HCT116 (cell line): ENCODE results near the gene STT3B. TPM values are rescaled to one million over a fixed set of nuclear protein-coding genes. Genes with fewer than 3 reads are reported as not detected.

Experiments
- ATAC-seq: fragments of 200-7000 bp; cut with Tn5 transposase; 2 replicates; pipeline ENCODE4 v1.9.1; 2020; ENCODE audit warnings: mild to moderate bottlenecking, moderate library complexity
- BruUV-seq: library from RNA; stranded (reverse); fragments of 400-500 nt; replicated peaks from 2 replicates; lab custom pipeline; 2021; lab: Mats Ljungman, UMichigan
- CTCF ChIA-PET: fragments of 300-600 bp; sonication (Branson Sonifier 250); formaldehyde crosslinking; loops from one replicate; lab custom pipeline; 2021; ENCODE audit warnings: antibody characterized with exemption; lab: Charles Lee
- POLR2A ChIA-PET: fragments of 300-600, 350-600 bp; sonication (Branson Sonifier 250); formaldehyde crosslinking; loops from one replicate; lab custom pipeline; 2021; ENCODE audit warnings: antibody characterized with exemption; lab: Charles Lee
- RAD21 ChIA-PET, 2 experiments: fragments of 300-600 bp; sonication (Branson Sonifier 250); formaldehyde crosslinking; loops; one replicate each; lab custom pipeline; 2023; ENCODE audit warnings: low total read pairs in 2 of 2; ENCODE audit not compliant: uncharacterized antibody in 2 of 2, unreplicated experiment in 2 of 2, low non-redundant PET in 1 of 2; lab: Charles Lee
- DNase-seq: peaks from one replicate; pipeline ENCODE4 v3.0.0-alpha.2; 2010; ENCODE audit warnings: low read depth, low spot score
- H2AFZ ChIP-seq: fragments of 200-600 bp; shearing (Covaris generic), sonication (generic); 2 replicates; pipeline ENCODE4 v1.6.1; 2017; ENCODE audit warnings: low read depth, mixed run types, mixed read lengths, antibody characterized with exemption, low read length; ENCODE audit not compliant: poor library complexity, severe bottlenecking
- H3K27ac ChIP-seq: 2 replicates; pipeline ENCODE4 v1.5.1; 2012; ENCODE audit warnings: low read depth, low read length
- H3K27me3 ChIP-seq: fragments of 200-600 bp; sonication (generic); 2 replicates; pipeline ENCODE4 v1.6.1; 2016; ENCODE audit warnings: mixed run types, low read length, mixed read lengths; ENCODE audit not compliant: insufficient read depth
- H3K36me3 ChIP-seq, 2 experiments: fragments of 200-500 bp in 1 of 2; fragments of 200-600 bp in 1 of 2; sonication (Bioruptor generic) in 1 of 2; sonication (generic) in 1 of 2; 2 replicates each; pipeline versions ENCODE4 v1.5.1 to v1.6.1; 2014 to 2016; ENCODE audit warnings: low read length in 2 of 2, inconsistent platforms in 1 of 2, mixed read lengths in 1 of 2, mixed run types in 1 of 2; ENCODE audit not compliant: insufficient read depth in 2 of 2, control insufficient read depth in 1 of 2
- H3K4me1 ChIP-seq, 2 experiments: fragments of 200-600 bp in 1 of 2; sonication (generic) in 1 of 2; 2 replicates each; pipeline versions ENCODE4 v1.5.1 to v1.6.1; 2012 to 2017; ENCODE audit warnings: low read length in 2 of 2, inconsistent platforms in 1 of 2, mild to moderate bottlenecking in 1 of 2, mixed read lengths in 1 of 2, mixed run types in 1 of 2, moderate library complexity in 1 of 2; ENCODE audit not compliant: insufficient read depth in 2 of 2, control insufficient read depth in 1 of 2
- H3K4me2 ChIP-seq: fragments of 200-600 bp; sonication (generic); 2 replicates; pipeline ENCODE4 v1.6.1; 2017; ENCODE audit warnings: mixed run types, low read length, mixed read lengths
- H3K4me3 ChIP-seq, 2 experiments: fragments of 200-600 bp in 1 of 2; sonication (generic) in 1 of 2; replicated peaks in 1 of 2; 2 replicates each; pipeline ENCODE4 v1.5.1; 2011 to 2016; ENCODE audit warnings: low read length in 2 of 2, control low read depth in 1 of 2, low read depth in 1 of 2, mild to moderate bottlenecking in 1 of 2, mixed read lengths in 1 of 2, mixed run types in 1 of 2
- H3K79me2 ChIP-seq: fragments of 200-600 bp; sonication (generic); 2 replicates; pipeline ENCODE4 v1.6.1; 2017; ENCODE audit warnings: mild to moderate bottlenecking, mixed run types, low read length, moderate library complexity, mixed read lengths; ENCODE audit not compliant: insufficient read depth
- H3K9ac ChIP-seq: fragments of 200-600 bp; sonication (generic); 2 replicates; pipeline ENCODE4 v1.6.1; 2016; ENCODE audit warnings: low read length, mixed read lengths
- H3K9me2 ChIP-seq: fragments of 200-600 bp; sonication (generic), shearing (Covaris generic); 2 replicates; pipeline ENCODE4 v1.6.1; 2017; ENCODE audit warnings: mixed run types, mild to moderate bottlenecking, moderate library complexity; ENCODE audit not compliant: insufficient read depth
- H3K9me3 ChIP-seq, 2 experiments: fragments of 200-500 bp in 1 of 2; fragments of 200-600 bp in 1 of 2; sonication (Bioruptor generic) in 1 of 2; sonication (generic) in 1 of 2; 2 replicates each; pipeline ENCODE4 v1.6.1; 2014 to 2017; ENCODE audit warnings: low read length in 2 of 2, mixed read lengths in 2 of 2, inconsistent platforms in 1 of 2, low read depth in 1 of 2, mild to moderate bottlenecking in 1 of 2, mixed run types in 1 of 2, moderate library complexity in 1 of 2; ENCODE audit not compliant: control insufficient read depth in 1 of 2, insufficient read depth in 1 of 2
- H4K20me1 ChIP-seq: fragments of 200-600 bp; sonication (generic), shearing (Covaris generic); 2 replicates; pipeline ENCODE4 v1.6.1; 2017; ENCODE audit warnings: mixed run types, mild to moderate bottlenecking, moderate library complexity; ENCODE audit not compliant: insufficient read depth
- CEBPB ChIP-seq: IDR thresholded peaks from 2 replicates; pipeline ENCODE4 v1.6.1; 2012; ENCODE audit warnings: low read depth
- ELF1 ChIP-seq: IDR thresholded peaks from 2 replicates; pipeline ENCODE4 v1.6.1; 2012; ENCODE audit warnings: low read depth, borderline replicate concordance
- EZH2 ChIP-seq: fragments of 200-600 bp; sonication (generic); IDR thresholded peaks from 2 replicates; pipeline ENCODE4 v1.6.1; 2017; ENCODE audit warnings: antibody characterized with exemption, mixed run types
- JUND ChIP-seq: IDR thresholded peaks from 2 replicates; pipeline ENCODE4 v1.6.1; 2012
- POLR2A ChIP-seq: IDR thresholded peaks from 2 replicates; pipeline ENCODE4 v1.7.0; 2011; ENCODE audit warnings: borderline replicate concordance; ENCODE audit not compliant: insufficient read depth, insufficient read length; ENCODE audit errors: extremely low read depth
- POLR2AphosphoS5 ChIP-seq: IDR thresholded peaks from 2 replicates; pipeline ENCODE4 v1.6.1; 2011; ENCODE audit warnings: mild to moderate bottlenecking, low read depth, low read length, moderate library complexity
- SIN3A ChIP-seq: IDR thresholded peaks from 2 replicates; pipeline ENCODE4 v1.6.1; 2012; ENCODE audit warnings: low read depth
- TCF7L2 ChIP-seq: IDR thresholded peaks from 2 replicates; pipeline ENCODE4 v1.7.0; 2011; ENCODE audit warnings: borderline replicate concordance, inconsistent platforms; ENCODE audit not compliant: insufficient read depth, insufficient read length; ENCODE audit errors: extremely low read depth
- ZFX ChIP-seq: fragments of 450-650 bp; IDR thresholded peaks from 2 replicates; pipeline ENCODE4 v1.6.1; 2017
- intact Hi-C: fragments of 100-400 bp; cut with micrococcal nuclease; formaldehyde crosslinking; loops from 2 replicates; pipeline ENCODE4 v1.10.0; 2022
- total RNA-seq: library from RNA; stranded (reverse); gene quantifications from one replicate; pipeline ENCODE4 v1.2.1, GENCODE V29; 2021; ENCODE audit not compliant: unreplicated experiment
- TF ChIP-seq, protein P1 (sequence below): IDR thresholded peaks from 2 replicates; pipeline ENCODE4 v1.6.1; 2012
- TF ChIP-seq, protein P2 (sequence below): IDR thresholded peaks from 2 replicates; pipeline ENCODE4 v1.6.1; 2011; ENCODE audit warnings: mild to moderate bottlenecking, low read length, moderate library complexity; ENCODE audit not compliant: insufficient replicate concordance; ENCODE audit errors: extremely low read depth

The STT3B gene
- total RNA-seq, 1 experiment from 2014 or later: 131 TPM

DNA sequence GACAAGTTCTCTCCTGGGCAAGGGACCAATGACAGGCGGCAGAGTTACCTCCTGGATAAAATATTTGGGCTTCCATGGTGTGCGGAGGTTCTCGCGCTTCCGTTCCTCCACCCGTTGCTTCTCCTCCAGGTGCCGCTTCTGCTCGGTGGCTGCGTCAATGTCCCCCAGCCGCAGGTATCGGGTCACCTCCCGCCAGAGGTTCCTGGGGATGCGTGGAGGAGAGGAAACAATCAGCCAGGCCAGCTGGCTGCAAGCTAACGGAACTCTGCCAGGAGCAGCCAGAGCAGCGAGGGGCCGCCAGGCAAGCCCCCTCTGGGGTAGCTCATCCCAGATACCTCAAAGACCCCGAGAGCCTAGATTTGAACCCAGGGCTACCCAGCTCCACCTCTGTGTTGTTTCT lies 131.3 kb downstream of the STT3B start:
- H3K4me1 ChIP-seq: no peaks in the 10 kb centered on the region
- no peaks in the 10 kb centered on the region for H3K36me3 ChIP-seq
- DNase-seq (no peak), ATAC-seq (no peak)
- H4K20me1 ChIP-seq: no peaks in the 10 kb centered on the region
- H3K4me2 ChIP-seq: no peak overlapping the region
- H3K27ac ChIP-seq: no peak overlapping the region
- CTCF ChIA-PET: no interaction called here
- TF ChIP-seq TCF7L2 (no peak), CEBPB (no peak), POLR2A (no peak), SIN3A (no peak), POLR2AphosphoS5 (no peak), ELF1 (no peak), JUND (no peak), ZFX (no peak), EZH2 (no peak)
- TF ChIP-seq, protein P1, sequence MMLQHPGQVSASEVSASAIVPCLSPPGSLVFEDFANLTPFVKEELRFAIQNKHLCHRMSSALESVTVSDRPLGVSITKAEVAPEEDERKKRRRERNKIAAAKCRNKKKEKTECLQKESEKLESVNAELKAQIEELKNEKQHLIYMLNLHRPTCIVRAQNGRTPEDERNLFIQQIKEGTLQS: no peak
- TF ChIP-seq, protein P2, sequence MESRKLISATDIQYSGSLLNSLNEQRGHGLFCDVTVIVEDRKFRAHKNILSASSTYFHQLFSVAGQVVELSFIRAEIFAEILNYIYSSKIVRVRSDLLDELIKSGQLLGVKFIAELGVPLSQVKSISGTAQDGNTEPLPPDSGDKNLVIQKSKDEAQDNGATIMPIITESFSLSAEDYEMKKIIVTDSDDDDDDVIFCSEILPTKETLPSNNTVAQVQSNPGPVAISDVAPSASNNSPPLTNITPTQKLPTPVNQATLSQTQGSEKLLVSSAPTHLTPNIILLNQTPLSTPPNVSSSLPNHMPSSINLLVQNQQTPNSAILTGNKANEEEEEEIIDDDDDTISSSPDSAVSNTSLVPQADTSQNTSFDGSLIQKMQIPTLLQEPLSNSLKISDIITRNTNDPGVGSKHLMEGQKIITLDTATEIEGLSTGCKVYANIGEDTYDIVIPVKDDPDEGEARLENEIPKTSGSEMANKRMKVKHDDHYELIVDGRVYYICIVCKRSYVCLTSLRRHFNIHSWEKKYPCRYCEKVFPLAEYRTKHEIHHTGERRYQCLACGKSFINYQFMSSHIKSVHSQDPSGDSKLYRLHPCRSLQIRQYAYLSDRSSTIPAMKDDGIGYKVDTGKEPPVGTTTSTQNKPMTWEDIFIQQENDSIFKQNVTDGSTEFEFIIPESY: no peak
- intact Hi-C loops: no loop called here
- no TSS peak for BruUV-seq
- POLR2A ChIA-PET: no interaction called here
- H3K79me2 ChIP-seq: no peaks in the 10 kb centered on the region
- no peak overlapping the region for H2AFZ ChIP-seq
- H3K9ac ChIP-seq: no peak overlapping the region
- H3K9me2 ChIP-seq: no peaks in the 10 kb centered on the region
- no peak overlapping the region for H3K4me3 ChIP-seq
- H3K9me3 ChIP-seq: no peaks in the 10 kb centered on the region
- no peaks in the 10 kb centered on the region for H3K27me3 ChIP-seq
- RAD21 ChIA-PET: no interaction called here
